ENCODE measurements around the gene CYB561A3. TPM values are rescaled to one million over a fixed set of nuclear protein-coding genes. Genes with fewer than 3 reads are reported as not detected.

Gene CYB561A3
- total RNA-seq, 1 experiment from 2014 or later, result 19.0 TPM

DNA sequence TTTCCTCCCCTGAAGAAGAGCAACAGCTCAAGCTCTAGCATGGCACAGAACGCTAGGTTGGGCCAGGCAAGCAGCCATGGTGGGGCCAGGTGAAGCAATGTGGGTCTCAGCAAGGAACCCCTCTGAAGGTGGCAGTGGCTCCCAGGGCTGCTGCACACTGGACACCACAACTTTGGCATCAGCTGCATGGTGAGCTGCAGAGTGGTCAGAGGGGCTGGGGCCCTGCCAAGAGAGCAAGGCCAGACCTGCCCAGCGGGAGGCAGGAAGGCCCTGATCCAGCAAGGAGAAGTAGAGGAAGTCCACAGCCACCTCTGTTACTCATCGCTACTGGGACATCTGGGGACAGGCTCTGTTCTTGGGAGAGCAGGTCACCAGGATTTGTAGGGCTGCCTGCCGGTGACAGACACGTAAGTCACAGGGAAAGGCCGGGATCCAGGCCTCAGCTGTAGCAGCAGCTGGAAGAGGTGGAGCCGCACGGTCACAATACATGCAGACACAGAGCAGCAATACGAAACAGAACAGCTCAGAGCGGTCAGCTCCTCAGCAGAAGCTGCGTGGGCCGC, 12.4 kb downstream of the CYB561A3 start:
- in situ Hi-C loops (cut with HindIII; ENCODE audit: low sequenced_read_pairs), result no loop called here
- no peak for DNase-seq (ENCODE audit: low spot score)

DNA sequence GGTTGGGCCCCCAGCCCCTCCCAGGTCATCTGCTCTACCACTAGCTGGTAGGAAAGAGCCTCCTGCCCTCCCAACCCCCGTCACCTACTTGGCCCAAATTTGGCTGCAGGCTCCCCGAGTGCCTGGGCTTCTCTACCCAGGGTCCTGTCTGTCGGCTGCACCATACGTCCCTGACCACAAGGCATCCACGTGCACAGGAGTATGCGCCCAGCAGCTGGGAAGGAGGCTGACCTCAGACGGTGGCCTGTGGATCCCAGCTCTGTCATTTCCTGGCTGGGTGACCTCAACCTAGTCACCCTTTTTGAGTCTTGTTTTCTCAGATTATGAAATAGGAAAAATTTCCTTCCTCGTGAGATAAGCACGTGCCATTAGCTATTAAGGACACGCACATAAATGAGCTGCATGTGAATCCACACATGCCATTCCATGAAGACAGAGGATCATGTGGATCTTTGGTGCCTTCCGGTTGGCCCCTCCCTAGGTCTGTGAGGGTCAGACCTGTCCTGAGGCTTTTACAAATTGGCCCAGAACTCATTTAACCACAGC, 13.7 kb downstream of the CYB561A3 start:
- no peak for DNase-seq (ENCODE audit: low spot score)

GRCh38 chr11:61345954-61346843, 15.5 kb downstream of the CYB561A3 start:
- DNase-seq (ENCODE audit: low spot score), result no peak
- in situ Hi-C loops (cut with HindIII; ENCODE audit: low sequenced_read_pairs), result no loop called here

More for the DNA sequence above, 13.7 kb downstream of the CYB561A3 start:
- in situ Hi-C loops (cut with HindIII; ENCODE audit: low sequenced_read_pairs), result no loop called here

GRCh38 chr11:61345170-61345610, 16.5 kb downstream of the CYB561A3 start:
- DNase-seq (ENCODE audit: low spot score), result peak; percentile 10
- in situ Hi-C loops (cut with HindIII; ENCODE audit: low sequenced_read_pairs), result no loop called here

GRCh38 chr11:61343792-61344745, 17.6 kb downstream of the CYB561A3 start:
- in situ Hi-C loops (cut with HindIII; ENCODE audit: low sequenced_read_pairs), result no loop called here
- no peak for DNase-seq (ENCODE audit: low spot score)

GRCh38 chr11:61342207-61342803, 19.4 kb downstream of the CYB561A3 start:
- in situ Hi-C loops (cut with HindIII; ENCODE audit: low sequenced_read_pairs), result no loop called here
- DNase-seq (ENCODE audit: low spot score), result no peak

GRCh38 chr11:61341706-61342105, 20.0 kb downstream of the CYB561A3 start:
- no peak for DNase-seq (ENCODE audit: low spot score)
- in situ Hi-C loops (cut with HindIII; ENCODE audit: low sequenced_read_pairs), result no loop called here

DNA sequence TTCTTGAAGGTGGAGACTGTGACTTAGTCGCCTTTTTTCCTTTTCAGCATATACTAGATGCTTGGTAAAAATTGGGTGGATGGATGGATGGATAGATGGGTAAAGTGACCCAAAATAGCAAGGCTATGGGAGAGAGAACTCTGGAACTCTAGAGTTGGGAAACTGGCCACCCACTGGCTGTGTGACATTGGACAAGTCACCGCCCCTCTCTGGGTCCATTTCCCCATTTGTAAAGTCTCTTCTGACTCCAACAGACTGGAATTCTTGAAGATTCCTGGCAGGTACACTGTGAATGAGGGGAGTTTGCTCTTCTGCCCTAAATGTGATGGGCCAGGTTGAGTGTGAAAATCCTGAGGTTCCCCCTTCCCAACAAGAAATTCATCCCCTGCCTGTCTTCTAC, 20.7 kb downstream of the CYB561A3 start:
- in situ Hi-C loops (cut with HindIII; ENCODE audit: low sequenced_read_pairs), result no loop called here
- DNase-seq (ENCODE audit: low spot score), result no peak

DNA sequence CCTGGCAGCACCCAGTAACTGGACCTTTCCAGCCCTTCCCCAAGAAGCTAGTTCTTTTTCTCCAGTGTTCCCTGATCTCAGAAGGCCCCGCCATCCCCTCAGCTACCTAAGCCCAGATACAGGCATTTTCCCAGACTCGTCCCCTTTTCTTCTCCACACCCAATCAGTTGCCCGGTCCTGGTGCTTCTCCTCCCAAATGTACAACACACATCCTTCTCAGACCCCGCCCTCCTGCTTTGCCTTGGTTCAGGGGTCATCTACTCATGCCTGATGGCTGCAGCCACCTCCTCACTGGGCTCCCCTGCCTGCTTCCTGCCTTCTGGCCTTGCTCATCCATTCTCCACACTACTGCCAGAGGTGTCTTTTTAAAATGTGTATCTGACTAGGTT, 22.2 kb downstream of the CYB561A3 start:
- in situ Hi-C loops (cut with HindIII; ENCODE audit: low sequenced_read_pairs), result no loop called here
- no peak for DNase-seq (ENCODE audit: low spot score)

GRCh38 chr11:61338783-61339489, 22.7 kb downstream of the CYB561A3 start:
- in situ Hi-C loops (cut with HindIII; ENCODE audit: low sequenced_read_pairs), result no loop called here
- DNase-seq (ENCODE audit: low spot score), result no peak

GRCh38 chr11:61337706-61338470, 23.8 kb downstream of the CYB561A3 start:
- no peak for DNase-seq (ENCODE audit: low spot score)
- in situ Hi-C loops (cut with HindIII; ENCODE audit: low sequenced_read_pairs), result no loop called here

DNA sequence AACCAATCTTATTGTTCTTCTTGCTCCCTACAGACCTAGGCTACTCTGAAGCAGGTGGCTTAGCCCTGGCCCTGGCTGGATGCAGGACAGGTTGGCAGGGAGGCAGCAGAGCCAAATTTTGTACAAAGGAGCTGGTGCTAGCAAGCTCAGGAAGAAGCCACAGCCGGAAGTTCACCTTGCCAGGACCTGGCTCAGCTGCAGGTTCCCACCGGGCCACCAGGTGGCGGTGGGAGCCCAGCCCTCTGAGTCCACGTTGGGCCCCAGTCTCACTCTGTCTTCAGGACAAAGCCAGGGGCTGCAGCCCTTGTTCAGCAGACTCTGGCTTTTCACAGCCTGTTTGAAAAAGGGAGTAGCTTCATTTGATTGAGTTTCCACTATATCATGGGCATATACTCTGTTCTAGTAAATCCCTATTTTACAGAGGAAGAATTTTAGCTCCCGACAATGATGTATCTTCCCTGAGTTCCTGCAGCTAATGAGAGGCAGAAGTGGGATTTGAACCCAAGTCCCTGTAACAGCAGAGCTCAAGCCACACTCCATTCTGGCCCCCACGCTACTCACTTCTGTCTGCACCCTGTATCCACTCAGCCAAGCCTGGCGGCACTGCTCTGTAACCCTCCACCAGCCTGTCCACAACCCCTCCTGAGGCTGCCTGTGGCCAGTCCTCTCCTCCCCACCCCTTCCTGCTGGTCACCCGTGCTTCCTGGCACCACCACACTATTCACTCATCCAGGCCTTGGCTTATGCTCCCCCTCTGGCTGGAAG, 25.3 kb downstream of the CYB561A3 start:
- in situ Hi-C loops (cut with HindIII; ENCODE audit: low sequenced_read_pairs), result no loop called here
- peak; percentile 96 for DNase-seq (ENCODE audit: low spot score)

DNA sequence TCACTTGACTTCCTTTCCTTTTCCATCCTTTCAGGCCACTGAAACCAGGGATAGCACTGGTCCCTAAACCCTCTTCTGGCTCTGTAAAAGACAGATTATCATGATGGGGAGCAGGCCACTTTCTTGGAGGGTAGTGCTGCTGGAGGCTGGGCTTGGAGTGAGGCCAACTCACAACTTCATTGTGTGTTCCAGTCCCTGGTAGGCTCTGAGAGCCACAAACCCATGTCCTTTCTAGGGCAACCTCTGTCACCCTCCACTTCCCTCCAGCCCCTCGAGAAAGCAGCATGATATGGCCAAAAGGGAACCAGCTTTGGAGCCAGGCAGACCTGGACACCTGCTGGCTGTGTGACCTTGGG, 26.3 kb downstream of the CYB561A3 start:
- DNase-seq (ENCODE audit: low spot score), result no peak
- in situ Hi-C loops (cut with HindIII; ENCODE audit: low sequenced_read_pairs), result no loop called here

DNA sequence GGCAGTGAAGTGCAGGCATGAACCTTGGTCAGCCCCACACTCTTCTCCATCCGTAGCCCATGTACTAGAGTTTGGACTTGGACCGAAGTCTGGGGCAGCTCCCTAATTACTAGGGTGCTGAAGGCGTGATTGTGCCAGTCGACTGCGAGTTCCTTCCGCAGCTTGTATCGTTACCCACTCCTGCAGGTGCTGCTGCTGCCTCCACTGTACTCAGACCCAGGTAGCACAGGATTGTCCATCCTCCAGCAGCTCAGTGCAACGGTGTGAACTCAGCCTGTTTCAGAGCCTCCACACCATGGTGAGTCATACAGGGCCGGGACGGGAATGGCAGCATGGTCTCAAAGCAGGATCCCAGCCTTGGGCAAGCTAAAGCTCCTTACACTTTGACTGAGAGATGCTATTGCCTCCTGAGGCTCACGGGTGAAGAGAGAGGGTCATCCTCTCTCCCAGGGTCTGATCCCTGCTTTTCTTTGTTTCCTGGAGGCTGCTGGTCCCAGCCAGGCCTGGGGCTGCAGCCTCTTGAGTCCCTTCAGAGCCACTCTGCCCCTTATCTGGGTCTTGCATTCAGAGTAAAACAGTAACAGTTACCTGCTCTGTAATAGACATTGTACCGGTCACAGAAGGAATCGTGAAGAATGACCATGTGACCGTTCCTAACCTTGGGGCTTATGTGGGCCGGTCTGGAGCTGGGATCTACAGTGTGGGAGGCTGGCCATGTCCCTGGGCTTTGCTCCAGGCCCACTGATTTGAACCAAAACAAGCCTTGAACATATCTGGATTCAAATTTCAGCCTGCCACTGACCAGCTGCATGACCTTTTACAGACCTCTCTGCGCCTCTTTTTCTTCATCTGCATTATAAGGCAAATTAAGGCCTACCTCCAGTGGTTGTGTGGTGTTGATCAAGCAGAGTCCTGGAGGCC, 27.0 kb downstream of the CYB561A3 start:
- in situ Hi-C loops (cut with HindIII; ENCODE audit: low sequenced_read_pairs), result no loop called here
- peak; percentile 3 for DNase-seq (ENCODE audit: low spot score)

- in situ Hi-C loops (cut with HindIII; ENCODE audit: low sequenced_read_pairs), result no loop called here
Measured at GRCh38 chr11:61333550-61334433, 27.9 kb downstream of the CYB561A3 start.

More at GRCh38 chr11:61333550-61334433, 27.9 kb downstream of the CYB561A3 start:
- DNase-seq (ENCODE audit: low spot score), result no peak
